ENCODE results near the gene CFAP68.
"Not testable (repeated sequence)": the region's sequence is repeated elsewhere in the genome, so short reads cannot be mapped to it uniquely, and the experiment has no call there.

CFAP68 gene

GRCh38 chr11:111918390-111919256 is 39.3 kb downstream of the CFAP68 start, which contains the start of gene C11orf52:
C11orf52 (plus strand) TSS chr11:111918913; CDS start chr11:111918973, 60 bp downstream.
- no peak for DNase-seq

GRCh38 chr11:111920908-111921307 is 41.6 kb downstream of the CFAP68 start:
- DNase-seq = no peak

GRCh38 chr11:111921541-111922230 is 42.3 kb downstream of the CFAP68 start:
- DNase-seq = no peak

GRCh38 chr11:111922803-111923202 is 43.5 kb downstream of the CFAP68 start:
- DNase-seq = no peak

GRCh38 chr11:111923351-111923788 is 44.0 kb downstream of the CFAP68 start:
- no peak for DNase-seq

GRCh38 chr11:111923951-111924350 is 44.6 kb downstream of the CFAP68 start:
- DNase-seq = no peak

GRCh38 chr11:111925953-111926352 is 46.6 kb downstream of the CFAP68 start:
- no peak for DNase-seq

GRCh38 chr11:111926505-111927391 is 47.4 kb downstream of the CFAP68 start:
- DNase-seq = peak; percentile 59

GRCh38 chr11:111930472-111930871 is 51.1 kb downstream of the CFAP68 start:
- DNase-seq = no peak

GRCh38 chr11:111932611-111932950 is 53.2 kb downstream of the CFAP68 start:
- no peak for DNase-seq

GRCh38 chr11:111933176-111933575 is 53.8 kb downstream of the CFAP68 start:
- DNase-seq = not testable (repeated sequence)

GRCh38 chr11:111933872-111934271 is 54.5 kb downstream of the CFAP68 start:
- no peak for DNase-seq

- no peak for DNase-seq
These were observed 55.0 kb downstream of the CFAP68 start for GRCh38 chr11:111934306-111934705.
